H1 (cell line): ENCODE data around the gene TCF7L1. TPM values are rescaled to one million over a fixed set of nuclear protein-coding genes. Genes with fewer than 3 reads are reported as not detected.

Source experiments
- ASH2L ChIP-seq: fragments of 200-600, 300-600 bp; sonication (generic); IDR thresholded peaks from one replicate; pipeline ENCODE4 v1.7.1; 2017; ENCODE audit warnings: low read length
- ATF3 ChIP-seq: IDR thresholded peaks from 2 replicates; pipeline ENCODE4 v1.6.1; 2011; ENCODE audit warnings: low read depth, mild to moderate bottlenecking, low read length; ENCODE audit not compliant: insufficient read depth
- BCL11A ChIP-seq, 2 experiments: IDR thresholded peaks; one replicate each; pipeline ENCODE4 v1.6.1; 2011; ENCODE audit warnings: low read depth in 2 of 2, low read length in 2 of 2, mild to moderate bottlenecking in 2 of 2
- CHD2 ChIP-seq: IDR thresholded peaks from 2 replicates; pipeline ENCODE4 v1.6.1; 2012; ENCODE audit warnings: low read length, improper control_type of control experiment
- HDAC6 ChIP-seq: IDR thresholded peaks from one replicate; pipeline ENCODE4 v1.7.1; 2012; ENCODE audit warnings: low read depth, mild to moderate bottlenecking, inconsistent platforms, low read length, moderate library complexity
- KDM1A ChIP-seq: fragments of 200-600, 300-600 bp; sonication (generic); IDR thresholded peaks from 2 replicates; pipeline ENCODE4 v1.7.1; 2016; ENCODE audit warnings: mild to moderate bottlenecking, low read length, borderline replicate concordance
- POLR2A ChIP-seq, 2 experiments: IDR thresholded peaks; 1 replicate in 1 of 2; 2 replicates in 1 of 2; pipeline ENCODE4 v1.6.1; 2011; ENCODE audit warnings: low read depth in 2 of 2, low read length in 2 of 2, mild to moderate bottlenecking in 2 of 2; ENCODE audit errors: control extremely low read depth in 1 of 2
- SAP30 ChIP-seq: fragments of 300-600 bp; sonication (generic); IDR thresholded peaks from 2 replicates; pipeline ENCODE4 v1.7.1; 2012; ENCODE audit warnings: low read length, moderate library complexity, mild to moderate bottlenecking, inconsistent platforms; ENCODE audit not compliant: insufficient read depth, insufficient replicate concordance
- SIRT6 ChIP-seq: IDR thresholded peaks from one replicate; pipeline ENCODE4 v1.7.1; 2012; ENCODE audit warnings: low read length, inconsistent platforms
- SP2 ChIP-seq: IDR thresholded peaks from 2 replicates; pipeline ENCODE4 v1.6.1; 2012; ENCODE audit warnings: mild to moderate bottlenecking, low read length, inconsistent platforms
- SRF ChIP-seq: IDR thresholded peaks from 2 replicates; pipeline ENCODE4 v1.6.1; 2011; ENCODE audit warnings: mild to moderate bottlenecking, low read depth, low read length, moderate library complexity
- TCF12 ChIP-seq: IDR thresholded peaks from 2 replicates; pipeline ENCODE4 v1.6.1; 2011; ENCODE audit warnings: low read depth, mild to moderate bottlenecking, low read length
- polyA plus RNA-seq, 7 experiments: library from polyadenylated mRNA; depleted of rRNA in 3 of 7; stranded (reverse) in 5 of 7; unstranded in 2 of 7; fragments of >200 nt in 5 of 7; fragments of 200-250 nt in 2 of 7; gene quantifications; 1 replicate in 5 of 7; 2 replicates in 1 of 7; 4 replicates in 1 of 7; pipeline versions ENCODE4 v1.2.1 to v1.2.3, GENCODE V29; 2011 to 2013; ENCODE audit warnings: missing spikeins in 2 of 7, mixed read lengths in 2 of 7
- total RNA-seq: library from RNA; stranded (reverse); fragmentation: NEBNext Ultra II Directional; extraction: Animal tissue kit (Norgen Biotek cat#: 25700); gene quantifications from 2 replicates; pipeline ENCODE4 v1.2.1, GENCODE V29; 2021

TCF7L1 gene
- total and polyA plus RNA-seq, 2 of the 8 experiments (the other 6 are each of a cell fraction or from before 2014, with no cell fraction given), result 27.5 to 108 TPM

GRCh38 chr2:85134896-85135659 lies 1.9 kb downstream of the TCF7L1 start (continued):
- TF ChIP-seq SRF (no peak), SIRT6 (no peak), ATF3 (no peak), HDAC6 (no peak), ASH2L (peak; percentile 71), CHD2 (no peak; the same call in 1 of the 2 replicates), POLR2A (IDR thresholded peaks at IDR 0.05; ENCODE audit: control extremely low read depth in 1 of 2, low read depth in 2 of 2, low read length in 2 of 2) (peak in 1 of 2 experiments; percentile 80), TCF12 (peak; percentile 62; the same call in 1 of the 2 replicates), BCL11A (IDR thresholded peaks at IDR 0.05; ENCODE audit: low read depth in 2 of 2, low read length in 2 of 2) (no peak), SAP30 (no peak), KDM1A (no peak), SP2 (no peak)
